Vagina (tissue), 2 donors: ENCODE results near the gene RAB4A. TPM values are rescaled to one million over a fixed set of nuclear protein-coding genes. Genes with fewer than 3 reads are reported as not detected.

ENCODE experiments used
- DNase-seq, 2 donors: peaks; one replicate each; pipeline ENCODE4 v3.0.0-alpha.2; 2017; ENCODE audit errors: extremely low spot score in 2 of 2
- H3K27ac ChIP-seq: fragments of 200-600 bp; sonication (generic); one replicate; pipeline ENCODE4 v1.5.1; 2019
- H3K27me3 ChIP-seq: fragments of 200-600 bp; sonication (generic); one replicate; pipeline ENCODE4 v1.5.1; 2019
- H3K36me3 ChIP-seq, 2 donors: fragments of 200-600 bp; sonication (generic); one replicate each; pipeline ENCODE4 v1.5.1; 2017 to 2019
- H3K4me1 ChIP-seq: fragments of 200-600 bp; sonication (generic); one replicate; pipeline ENCODE4 v1.5.1; 2019
- H3K4me3 ChIP-seq, 2 donors: fragments of 200-600 bp; sonication (generic); 1 replicate in 1 of 2; 2 replicates in 1 of 2; pipeline ENCODE4 v1.5.1; 2016 to 2019
- H3K9me3 ChIP-seq: fragments of 200-600 bp; sonication (generic); one replicate; pipeline ENCODE4 v1.5.1; 2019
- POLR2A ChIP-seq, 2 donors: fragments of 450-650 bp; IDR thresholded peaks; one replicate each; pipeline ENCODE4 v1.6.1; 2017; ENCODE audit warnings: antibody characterized with exemption in 2 of 2, mild to moderate bottlenecking in 2 of 2, moderate library complexity in 2 of 2
- POLR2AphosphoS5 ChIP-seq, 2 donors: sonication (generic); formaldehyde crosslinking; IDR thresholded peaks; one replicate each; pipeline ENCODE4 v1.9.0; 2017; ENCODE audit warnings: antibody characterized with exemption in 2 of 2, mild to moderate bottlenecking in 2 of 2, low read depth in 1 of 2; ENCODE audit not compliant: insufficient read depth in 1 of 2
- intact Hi-C: fragments of 100-400 bp; cut with DNase I; formaldehyde crosslinking; loops from one replicate; pipeline ENCODE4 v1.15.1; 2023
- total RNA-seq: library from RNA; depleted of rRNA; stranded (reverse); fragments of >200 nt; gene quantifications from one replicate; pipeline ENCODE4 v1.2.3, GENCODE V29; 2016
- TF ChIP-seq, protein P1 (sequence below), 3 experiments: fragments of 450-650 bp in 2 of 3; fragments of 200-600 bp in 1 of 3; sonication (generic) in 1 of 3; IDR thresholded peaks; one replicate each; pipeline ENCODE4 v1.5.1; 2017 to 2019; ENCODE audit warnings: antibody characterized with exemption in 3 of 3, mild to moderate bottlenecking in 2 of 3, moderate library complexity in 2 of 3

The RAB4A gene
- total RNA-seq, 1 donor from 2014 or later: 16.5 TPM

DNA sequence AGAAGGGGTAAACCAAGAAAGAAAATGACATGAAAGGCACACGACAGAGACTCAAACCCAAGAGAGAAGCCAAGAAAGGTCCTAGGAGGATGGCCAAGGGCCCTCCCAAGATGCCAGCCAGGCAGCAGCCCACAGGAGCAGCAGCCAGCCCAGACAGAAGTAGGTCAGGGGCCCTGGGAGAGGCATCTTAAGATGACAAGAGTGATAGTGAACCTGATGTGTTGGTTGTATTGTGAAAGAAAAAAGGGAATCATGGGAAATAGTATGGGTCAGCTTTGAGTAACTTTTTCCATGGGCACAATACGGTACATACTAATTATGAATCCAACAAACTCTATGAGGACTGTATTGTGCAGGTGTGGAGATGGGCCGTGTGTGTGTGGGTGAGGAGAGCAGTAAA lies 68.6 kb downstream of the RAB4A start:
- Histone ChIP-seq H3K9me3 (no peaks in the 10 kb centered on the region), H3K36me3 (no peaks in the 10 kb centered on the region), H3K27me3 (no peaks in the 10 kb centered on the region), H3K27ac (no peak overlapping the region), H3K4me3 (no peak overlapping the region), H3K4me1 (peaks cover 26% of the 10 kb centered on the region)
- TF ChIP-seq, protein P1, sequence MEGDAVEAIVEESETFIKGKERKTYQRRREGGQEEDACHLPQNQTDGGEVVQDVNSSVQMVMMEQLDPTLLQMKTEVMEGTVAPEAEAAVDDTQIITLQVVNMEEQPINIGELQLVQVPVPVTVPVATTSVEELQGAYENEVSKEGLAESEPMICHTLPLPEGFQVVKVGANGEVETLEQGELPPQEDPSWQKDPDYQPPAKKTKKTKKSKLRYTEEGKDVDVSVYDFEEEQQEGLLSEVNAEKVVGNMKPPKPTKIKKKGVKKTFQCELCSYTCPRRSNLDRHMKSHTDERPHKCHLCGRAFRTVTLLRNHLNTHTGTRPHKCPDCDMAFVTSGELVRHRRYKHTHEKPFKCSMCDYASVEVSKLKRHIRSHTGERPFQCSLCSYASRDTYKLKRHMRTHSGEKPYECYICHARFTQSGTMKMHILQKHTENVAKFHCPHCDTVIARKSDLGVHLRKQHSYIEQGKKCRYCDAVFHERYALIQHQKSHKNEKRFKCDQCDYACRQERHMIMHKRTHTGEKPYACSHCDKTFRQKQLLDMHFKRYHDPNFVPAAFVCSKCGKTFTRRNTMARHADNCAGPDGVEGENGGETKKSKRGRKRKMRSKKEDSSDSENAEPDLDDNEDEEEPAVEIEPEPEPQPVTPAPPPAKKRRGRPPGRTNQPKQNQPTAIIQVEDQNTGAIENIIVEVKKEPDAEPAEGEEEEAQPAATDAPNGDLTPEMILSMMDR (IDR thresholded peaks at IDR 0.05): no peak
- TF ChIP-seq POLR2A (IDR thresholded peaks at IDR 0.05) (no peak), POLR2AphosphoS5 (IDR thresholded peaks at IDR 0.05; ENCODE audit: insufficient read depth in 1 of 2, low read depth in 1 of 2) (no peak)
- intact Hi-C loops: no loop called here
- no peak for DNase-seq

DNA sequence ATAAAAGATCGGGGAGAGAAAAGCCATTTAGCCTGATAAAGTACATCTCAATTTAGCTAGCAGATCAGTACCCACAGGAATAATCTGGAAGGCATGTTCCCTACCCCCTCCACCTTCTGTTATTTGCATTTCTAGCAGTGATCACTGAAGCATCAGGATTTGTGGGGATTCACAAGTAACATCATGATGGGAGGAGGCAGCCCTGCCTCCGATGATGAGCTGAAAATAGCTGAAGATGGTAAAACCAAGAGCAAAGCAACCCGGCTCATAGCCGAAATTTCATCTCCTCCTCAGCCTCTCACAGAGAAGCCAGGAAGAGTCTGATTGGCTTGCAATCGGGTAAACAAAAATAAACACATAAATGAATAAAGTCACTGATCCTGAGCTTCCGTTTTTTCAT lies 69.6 kb downstream of the RAB4A start:
- DNase-seq: no peak
- no peaks in the 10 kb centered on the region for H3K36me3 ChIP-seq
- intact Hi-C loops: no loop called here
- H3K9me3 ChIP-seq: no peaks in the 10 kb centered on the region
- H3K4me1 ChIP-seq: peaks cover 26% of the 10 kb centered on the region
- TF ChIP-seq POLR2AphosphoS5 (IDR thresholded peaks at IDR 0.05; ENCODE audit: insufficient read depth in 1 of 2, low read depth in 1 of 2) (no peak), POLR2A (IDR thresholded peaks at IDR 0.05) (no peak)
- TF ChIP-seq, protein P1 (IDR thresholded peaks at IDR 0.05): no peak
- H3K27me3 ChIP-seq: no peaks in the 10 kb centered on the region
- no peak overlapping the region for H3K27ac ChIP-seq
- H3K4me3 ChIP-seq: no peak overlapping the region

DNA sequence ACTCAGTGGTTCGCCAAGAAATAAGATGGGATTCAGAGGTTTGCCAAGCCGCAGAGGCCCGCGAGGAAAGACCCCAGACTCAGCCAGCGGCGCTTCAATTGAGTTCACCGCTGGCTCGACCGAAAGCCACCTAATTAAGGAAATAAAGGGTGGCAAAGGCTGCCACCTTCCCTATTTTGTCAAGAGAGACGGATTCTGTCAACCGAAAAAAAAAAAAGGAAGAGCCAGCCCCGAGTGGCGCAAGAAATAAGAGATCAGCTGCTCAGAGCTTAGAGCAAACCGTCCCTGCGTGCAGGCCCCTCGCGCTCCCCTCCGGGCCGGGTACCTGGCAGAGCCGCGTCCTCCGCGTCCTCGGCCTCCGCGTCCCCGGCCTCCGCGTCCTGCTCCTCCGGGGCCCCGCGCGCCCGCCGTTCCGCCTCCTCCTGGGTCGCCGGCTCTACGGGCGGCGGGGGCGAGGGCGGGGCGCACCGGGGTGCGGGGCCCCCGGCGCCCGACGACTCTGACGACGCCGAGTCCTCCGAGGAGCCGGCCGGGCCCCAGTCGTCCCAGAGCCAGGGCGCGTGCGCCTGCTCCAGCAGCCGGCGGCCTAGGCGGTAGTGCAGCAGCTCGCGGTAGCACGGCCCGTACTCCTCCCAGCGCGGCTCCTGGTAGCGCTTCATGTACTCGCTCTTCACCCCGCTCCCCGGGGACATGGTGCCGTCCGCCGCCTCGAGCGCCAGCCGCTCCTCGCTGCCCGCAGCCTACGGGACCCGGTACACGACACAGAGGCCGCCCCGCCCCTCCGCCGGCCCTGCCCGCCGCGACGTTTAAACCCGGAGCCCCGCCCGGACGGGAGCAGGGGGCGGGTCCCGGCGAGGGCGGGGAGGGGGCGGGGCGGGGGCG lies 71.1 kb downstream of the RAB4A start:
- H3K9me3 ChIP-seq: no peaks in the 10 kb centered on the region
- no peaks in the 10 kb centered on the region for H3K27me3 ChIP-seq
- peak overlapping the region; percentile 94 for H3K27ac ChIP-seq
- DNase-seq: no peak
- H3K4me1 ChIP-seq: peaks cover 26% of the 10 kb centered on the region
- intact Hi-C loops: no loop called here
- no peaks in the 10 kb centered on the region for H3K36me3 ChIP-seq
- TF ChIP-seq, protein P1 (IDR thresholded peaks at IDR 0.05): no peak
- TF ChIP-seq POLR2A (IDR thresholded peaks at IDR 0.05): peak in 1 of 2 donors; percentile 38
- TF ChIP-seq POLR2AphosphoS5 (IDR thresholded peaks at IDR 0.05; ENCODE audit: insufficient read depth in 1 of 2, low read depth in 1 of 2): peak in 1 of 2 donors; percentile 84
- peak overlapping the region; percentile 95 to 96 for H3K4me3 ChIP-seq

DNA sequence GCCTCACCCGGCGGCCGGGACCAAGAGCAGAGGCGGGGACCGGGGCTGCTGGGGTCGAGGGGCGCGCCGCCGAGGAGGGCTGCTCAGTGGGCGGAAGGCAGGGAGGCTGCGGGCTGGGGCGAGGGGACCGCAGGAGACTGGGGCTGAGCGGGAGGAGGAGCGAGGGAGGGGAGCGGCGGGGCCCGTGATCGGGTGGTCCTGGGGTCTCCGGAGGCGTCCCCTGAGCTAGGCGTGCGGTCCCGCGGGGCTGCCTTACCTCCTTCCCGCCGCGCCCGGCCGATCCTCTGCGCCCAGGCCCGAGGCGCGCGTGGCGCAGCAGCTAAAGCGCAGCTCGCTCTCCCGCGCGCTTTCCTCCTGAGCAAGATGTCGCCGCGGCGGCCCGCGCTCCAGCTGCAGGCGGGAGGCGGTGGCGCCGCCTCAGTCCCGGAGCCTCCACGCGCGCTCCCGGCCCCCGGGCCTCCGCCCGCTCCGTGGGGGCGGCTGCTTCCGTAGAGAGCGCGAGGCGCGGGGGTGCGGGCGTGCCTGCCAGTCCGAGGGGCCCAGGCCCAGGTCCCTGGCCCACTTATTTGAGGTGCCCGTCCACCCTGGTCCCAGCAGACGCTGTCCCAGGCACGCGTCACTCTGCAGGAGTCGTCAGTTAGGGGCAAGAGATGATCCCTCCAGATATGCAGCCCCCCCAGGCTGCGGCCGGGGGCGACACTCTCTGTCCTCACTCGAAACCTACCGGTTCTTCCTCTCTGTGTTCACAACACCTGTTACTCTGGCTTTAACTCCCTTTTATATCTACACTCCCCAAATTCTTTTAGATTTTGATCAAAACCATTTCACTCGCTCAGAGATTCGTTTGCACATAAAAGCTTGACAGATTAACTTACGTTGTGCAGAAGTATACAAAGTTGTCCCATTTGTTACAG lies 72.0 kb downstream of the RAB4A start, which contains the start of gene CCSAP:
CCSAP (minus strand) TSS at position 392 of the 914 bp plus-strand sequence. CDS start 582 bp downstream, outside the sequence.
- Histone ChIP-seq H3K27me3 (no peaks in the 10 kb centered on the region), H3K4me1 (peaks cover 26% of the 10 kb centered on the region), H3K36me3 (no peaks in the 10 kb centered on the region), H3K9me3 (no peaks in the 10 kb centered on the region), H3K4me3 (peak within 1 kb of the TSS; percentile 95 to 96), H3K27ac (peak within 1 kb of the TSS; percentile 94)
- DNase-seq: no peak
- intact Hi-C loops: no loop called here
- TF ChIP-seq, protein P1 (IDR thresholded peaks at IDR 0.05): no peak
- TF ChIP-seq POLR2A (IDR thresholded peaks at IDR 0.05) (peak in 1 of 2 donors; percentile 32), POLR2AphosphoS5 (IDR thresholded peaks at IDR 0.05; ENCODE audit: insufficient read depth in 1 of 2, low read depth in 1 of 2) (peak in 1 of 2 donors; percentile 76)
